Activated CD8-positive, alpha-beta memory T cell treated with anti-CD3 and anti-CD28 coated beads, Interleukin-2, amount 10 ng/mL, durations not matched to agents 7 days and 5 days (primary cell): Measurements from ENCODE around the gene DPM3. TPM values are rescaled to one million over a fixed set of nuclear protein-coding genes. Genes with fewer than 3 reads are reported as not detected.

ENCODE experiments used
- ATAC-seq: fragments of 150-1000 bp; cut with Tn5 transposase; one replicate; pipeline ENCODE4 v1.10.0; 2021; ENCODE audit warnings: moderate library complexity
- CTCF ChIA-PET: fragments of 350-600 bp; sonication (Branson Sonifier 250); formaldehyde crosslinking; loops from one replicate; lab custom pipeline; 2021; ENCODE audit warnings: antibody characterized with exemption; lab: Charles Lee
- DNase-seq: peaks from one replicate; pipeline ENCODE4 v3.0.0-alpha.2; 2020
- H3K27ac Mint-ChIP-seq: one replicate; pipeline ENCODE4 v1.8.0; 2021; ENCODE audit warnings: mild to moderate bottlenecking, mixed read lengths
- H3K27me3 Mint-ChIP-seq: one replicate; pipeline ENCODE4 v1.8.0; 2021; ENCODE audit warnings: mixed read lengths
- H3K36me3 Mint-ChIP-seq: one replicate; pipeline ENCODE4 v1.8.0; 2021; ENCODE audit warnings: mild to moderate bottlenecking, mixed read lengths
- H3K4me1 Mint-ChIP-seq: one replicate; pipeline ENCODE4 v1.8.0; 2021; ENCODE audit warnings: mixed read lengths
- H3K4me3 Mint-ChIP-seq: one replicate; pipeline ENCODE4 v1.8.0; 2021; ENCODE audit warnings: mild to moderate bottlenecking, moderate library complexity, mixed read lengths
- H3K9me3 Mint-ChIP-seq: one replicate; pipeline ENCODE4 v1.8.0; 2022; ENCODE audit warnings: low read depth, mixed read lengths
- total RNA-seq, 2 experiments: library from RNA; stranded (reverse); gene quantifications; one replicate each; pipeline ENCODE4 v1.2.3, GENCODE V29; 2021

The DPM3 gene
- total RNA-seq, 2 experiments from 2014 or later: 54.2 to 57.0 TPM

DNA sequence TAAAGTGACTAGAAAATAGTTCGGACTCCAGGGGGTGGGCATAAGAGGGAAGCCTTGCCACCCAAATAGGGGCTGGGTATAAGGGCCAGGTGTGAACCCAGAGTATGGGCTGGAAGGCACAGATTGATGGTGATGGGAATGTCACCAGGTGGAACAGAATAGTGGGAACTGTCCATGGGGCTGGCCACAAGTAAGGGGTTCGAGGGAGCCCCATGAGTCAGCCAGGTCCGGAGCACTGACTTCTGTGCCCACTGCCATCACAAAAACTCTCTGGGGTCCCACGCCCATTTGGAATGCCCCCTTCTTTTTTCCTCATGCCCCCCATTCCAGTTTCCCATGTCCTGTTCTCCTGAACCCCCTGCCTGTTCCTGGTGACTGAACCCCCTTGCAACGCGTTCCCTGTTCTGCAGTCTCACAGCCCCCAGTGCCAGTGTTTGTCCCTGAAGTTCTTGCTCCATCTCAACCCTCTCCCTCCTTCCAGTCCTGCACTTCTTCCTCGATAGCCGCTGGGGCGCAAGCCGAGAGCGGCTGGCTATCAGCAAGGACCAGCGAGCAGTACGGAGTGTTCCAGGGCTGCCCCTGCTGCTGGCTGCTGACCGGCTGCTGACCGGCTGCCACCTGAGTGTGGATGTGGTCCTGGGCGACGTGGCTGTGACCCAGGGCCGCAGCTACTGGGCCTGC lies 41.2 kb upstream of the DPM3 start:
- Mint-ChIP-seq H3K27me3 (no peaks in the 10 kb centered on the region), H3K4me3 (no peak overlapping the region), H3K36me3 (peaks cover 18% of the 10 kb centered on the region), H3K27ac (no peak overlapping the region), H3K9me3 (no peaks in the 10 kb centered on the region), H3K4me1 (peaks cover 15% of the 10 kb centered on the region)
- DNase-seq: no peak
- no peak for ATAC-seq
- CTCF ChIA-PET: interaction anchor here (1.1 to 2.4 kb wide), 2 partner anchors 12 to 26 kb away, joined by 3 to 13 read pairs; partner anchors contain the start of gene THBS3

DNA sequence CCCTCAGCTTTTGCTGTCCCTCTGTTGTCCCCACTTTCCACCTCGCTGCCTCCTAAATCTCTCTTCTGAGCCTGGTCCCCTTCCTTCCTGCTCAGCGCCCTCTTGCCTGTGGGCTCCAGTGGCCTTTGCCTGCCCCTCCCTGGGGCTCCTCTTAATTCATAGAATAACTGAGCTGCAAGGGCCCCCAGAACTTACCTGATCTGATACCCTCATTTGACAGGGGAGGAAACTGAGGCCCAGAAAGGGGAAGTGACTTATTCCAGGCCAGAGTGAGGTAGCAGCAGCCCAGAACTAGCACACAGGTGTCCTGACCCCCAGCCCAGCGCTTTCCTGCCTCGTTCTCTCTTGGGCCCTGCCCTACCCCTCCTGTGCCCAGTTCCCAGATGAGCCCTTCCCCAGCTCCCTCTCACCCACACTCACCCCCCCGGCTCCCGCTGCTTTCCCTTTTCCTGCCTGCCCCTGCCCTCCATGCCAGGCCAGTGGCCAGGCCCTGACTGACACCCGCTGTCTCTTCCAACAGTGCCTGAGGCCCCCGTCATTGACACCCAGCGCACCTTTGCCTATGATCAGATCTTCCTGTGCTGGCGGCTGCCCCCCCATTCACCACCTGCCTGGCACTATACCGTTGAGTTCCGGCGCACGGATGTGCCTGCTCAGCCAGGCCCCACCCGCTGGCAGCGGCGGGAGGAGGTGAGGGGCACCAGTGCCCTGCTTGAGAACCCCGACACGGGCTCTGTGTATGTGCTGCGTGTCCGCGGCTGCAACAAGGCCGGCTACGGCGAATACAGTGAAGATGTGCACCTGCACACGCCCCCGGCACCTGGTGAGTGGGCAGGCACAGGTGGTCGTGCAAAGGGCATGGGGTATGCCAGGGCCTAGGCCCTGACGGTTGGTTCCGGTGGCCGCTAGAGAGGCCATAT lies 39.0 kb upstream of the DPM3 start:
- peaks cover 30% of the 10 kb centered on the region for H3K4me1 Mint-ChIP-seq

DNA sequence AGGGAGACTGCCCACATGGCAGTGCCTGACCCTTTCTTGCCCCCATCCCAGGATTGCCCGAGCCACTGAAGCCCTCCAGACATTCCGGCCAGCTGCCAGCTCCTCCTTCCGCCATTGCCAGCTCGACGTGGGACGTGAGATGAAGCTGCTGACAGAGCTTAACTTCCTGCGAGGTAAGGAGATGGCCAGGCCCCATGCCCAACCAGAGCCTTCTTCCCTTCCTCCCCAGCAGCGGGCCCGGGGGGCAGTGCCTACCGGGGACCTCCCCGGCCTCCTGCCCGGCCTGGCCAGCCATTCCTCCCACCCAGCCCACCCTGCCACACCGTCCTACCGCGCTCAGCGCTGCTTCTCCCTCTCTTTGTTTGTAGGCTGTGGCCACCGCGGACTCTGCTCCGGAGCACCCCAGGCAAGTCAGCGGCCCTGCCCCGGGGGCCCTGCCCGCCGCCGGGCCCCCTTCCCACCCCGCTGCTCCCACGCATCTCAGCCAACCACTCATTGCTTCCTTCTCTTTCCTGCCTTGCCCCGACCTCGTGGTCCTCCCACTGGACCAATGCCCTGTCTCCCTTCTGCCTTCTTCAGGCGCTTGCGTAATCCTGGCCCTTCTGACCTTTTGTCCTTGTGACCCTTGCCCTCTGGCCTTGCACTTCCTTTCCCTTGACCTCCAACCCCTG lies 38.2 kb upstream of the DPM3 start:
- Mint-ChIP-seq H3K4me3 (no peak overlapping the region), H3K4me1 (peaks cover 33% of the 10 kb centered on the region), H3K27me3 (no peaks in the 10 kb centered on the region), H3K9me3 (no peaks in the 10 kb centered on the region), H3K36me3 (peaks cover 18% of the 10 kb centered on the region), H3K27ac (no peak overlapping the region)
- no peak for DNase-seq
- ATAC-seq: no peak
- CTCF ChIA-PET: interaction anchor here (0.8 to 2.3 kb wide), 5 partner anchors 11 to 71 kb away, joined by 3 to 27 read pairs (median 3); no protein-coding TSS in a partner anchor

More for the DNA sequence above, 39.0 kb upstream of the DPM3 start:
- no peak for ATAC-seq
- CTCF ChIA-PET: interaction anchor here (2.2 to 2.4 kb wide), 2 partner anchors 12 to 14 kb away, joined by 8 to 13 read pairs; no protein-coding TSS in a partner anchor
- Mint-ChIP-seq H3K9me3 (no peaks in the 10 kb centered on the region), H3K36me3 (peaks cover 18% of the 10 kb centered on the region), H3K27ac (no peak overlapping the region), H3K4me3 (no peak overlapping the region), H3K27me3 (no peaks in the 10 kb centered on the region)
- no peak for DNase-seq

DNA sequence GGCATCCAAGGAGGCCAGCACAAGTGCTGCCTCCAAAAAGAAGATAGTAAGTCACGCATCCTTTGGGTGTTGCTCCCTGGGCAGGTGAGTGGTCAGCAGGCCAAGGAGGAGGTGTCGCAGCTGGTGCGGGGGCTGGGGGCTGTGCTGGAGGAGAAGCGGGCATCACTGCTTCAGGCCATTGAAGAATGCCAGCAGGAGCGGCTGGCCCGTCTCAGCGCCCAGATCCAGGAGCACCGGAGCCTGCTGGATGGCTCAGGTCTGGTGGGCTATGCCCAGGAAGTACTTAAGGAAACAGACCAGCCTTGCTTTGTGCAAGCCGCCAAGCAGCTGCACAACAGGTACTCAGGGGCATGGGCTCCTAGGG lies 37.6 kb upstream of the DPM3 start:
- Mint-ChIP-seq H3K27me3 (no peaks in the 10 kb centered on the region), H3K4me3 (no peak overlapping the region), H3K27ac (no peak overlapping the region), H3K4me1 (peaks cover 38% of the 10 kb centered on the region), H3K36me3 (peaks cover 16% of the 10 kb centered on the region), H3K9me3 (no peaks in the 10 kb centered on the region)
- CTCF ChIA-PET: interaction anchor here (0.8 to 2.3 kb wide), 12 partner anchors 9 to 415 kb away, joined by 3 to 27 read pairs (median 3); partner anchors contain the start of gene FDPS
- peak; percentile 38 for DNase-seq
- no peak for ATAC-seq

DNA sequence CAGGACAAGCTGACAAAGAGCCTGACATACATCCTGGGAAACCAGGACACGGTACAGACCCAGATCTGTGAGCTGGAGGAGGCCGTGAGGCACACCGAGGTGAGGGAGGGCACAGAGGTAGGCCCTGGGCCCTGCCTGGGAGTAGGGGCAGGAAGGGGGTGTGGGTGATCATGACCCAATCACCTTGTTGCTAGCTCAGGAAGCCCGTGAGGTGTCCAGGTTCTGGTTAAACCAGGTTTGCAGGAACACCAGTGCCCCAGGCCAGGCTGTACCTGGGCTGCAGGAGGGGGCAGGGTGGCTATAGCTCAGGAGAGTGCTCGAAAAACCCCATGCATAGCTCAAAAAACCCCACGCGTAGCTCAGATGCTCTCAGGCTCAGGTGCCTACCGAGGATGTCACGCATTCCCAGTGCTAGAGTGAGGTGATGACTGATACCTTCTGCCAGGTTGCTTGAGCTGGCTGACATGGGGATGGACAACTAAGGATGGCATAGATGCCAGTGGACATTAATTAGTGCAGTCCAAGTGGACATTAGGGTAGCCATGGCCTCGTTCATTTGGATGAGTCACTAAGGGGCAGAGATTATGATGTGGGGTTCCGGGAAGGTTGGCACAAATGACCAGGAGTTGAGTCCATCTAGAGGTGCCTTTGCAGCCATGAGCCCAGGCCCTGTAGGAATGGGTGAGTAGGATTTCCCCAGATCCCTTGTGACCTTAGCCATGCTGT lies 37.0 kb upstream of the DPM3 start:
- no peak for ATAC-seq
- Mint-ChIP-seq H3K9me3 (no peaks in the 10 kb centered on the region), H3K4me3 (no peak overlapping the region), H3K27ac (peak overlapping the region; percentile 41), H3K36me3 (peaks cover 16% of the 10 kb centered on the region), H3K27me3 (no peaks in the 10 kb centered on the region), H3K4me1 (peaks cover 40% of the 10 kb centered on the region)
- peak; percentile 40 for DNase-seq
- CTCF ChIA-PET: interaction anchor here (0.7 to 2.3 kb wide), 16 partner anchors 8 to 415 kb away, joined by 3 to 27 read pairs (median 3); partner anchors contain the start of gene FDPS

DNA sequence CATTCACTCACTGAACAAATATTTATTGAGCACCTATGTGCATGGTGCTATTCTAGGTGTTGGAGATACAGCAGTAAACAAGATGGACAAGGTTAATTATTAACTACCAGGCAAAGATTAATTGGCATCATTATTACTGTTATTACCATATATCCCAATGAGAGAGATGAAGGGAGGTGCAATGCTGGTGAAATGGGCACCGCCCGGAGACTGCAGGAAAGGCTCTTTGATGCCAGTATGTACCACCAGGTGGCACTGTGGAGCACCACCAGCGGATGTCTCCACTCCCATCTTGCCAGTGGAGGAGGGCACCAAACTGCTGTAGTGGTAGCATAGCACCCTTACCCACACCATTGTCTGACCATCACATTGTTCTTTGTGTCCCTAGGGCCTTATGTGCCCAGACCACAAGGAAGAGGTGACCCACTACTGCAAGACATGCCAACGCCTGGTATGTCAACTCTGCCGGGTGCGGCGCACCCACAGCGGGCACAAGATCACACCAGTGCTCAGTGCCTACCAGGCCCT lies 36.3 kb upstream of the DPM3 start:
- ATAC-seq (peak; percentile 27), DNase-seq (peak; percentile 89)
- Mint-ChIP-seq H3K27me3 (no peaks in the 10 kb centered on the region), H3K36me3 (peaks cover 16% of the 10 kb centered on the region), H3K4me1 (peaks cover 47% of the 10 kb centered on the region), H3K4me3 (peak overlapping the region; percentile 16), H3K27ac (peak overlapping the region; percentile 72), H3K9me3 (no peaks in the 10 kb centered on the region)
- CTCF ChIA-PET: interaction anchor here (0.7 to 13.0 kb wide), 19 partner anchors 8 to 416 kb away, joined by 3 to 295 read pairs (median 4); partner anchors contain the start of genes FDPS, MTX1 and THBS3

DNA sequence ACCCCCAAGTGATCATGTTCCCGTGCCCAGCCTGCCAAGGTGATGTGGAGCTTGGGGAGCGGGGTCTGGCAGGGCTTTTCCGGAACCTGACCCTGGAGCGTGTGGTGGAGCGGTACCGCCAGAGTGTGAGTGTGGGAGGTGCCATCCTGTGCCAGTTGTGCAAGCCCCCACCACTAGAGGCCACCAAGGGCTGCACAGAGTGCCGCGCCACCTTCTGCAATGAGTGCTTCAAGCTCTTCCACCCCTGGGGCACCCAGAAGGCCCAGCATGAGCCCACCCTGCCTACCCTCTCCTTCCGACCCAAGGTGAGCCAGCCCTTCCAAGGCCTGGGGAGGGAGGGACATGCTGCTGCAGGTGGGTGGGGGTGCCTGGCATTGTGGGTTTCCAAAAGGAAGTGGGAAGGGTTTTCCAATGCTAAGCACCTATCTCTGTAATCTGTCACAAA lies 35.6 kb upstream of the DPM3 start:
- H3K27ac Mint-ChIP-seq: peak overlapping the region; percentile 72
- H3K4me1 Mint-ChIP-seq: peaks cover 47% of the 10 kb centered on the region
- H3K27me3 Mint-ChIP-seq: no peaks in the 10 kb centered on the region
- no peak for ATAC-seq
- H3K9me3 Mint-ChIP-seq: no peaks in the 10 kb centered on the region
- peak; percentile 56 for DNase-seq
- no peak overlapping the region for H3K4me3 Mint-ChIP-seq
- H3K36me3 Mint-ChIP-seq: peaks cover 13% of the 10 kb centered on the region
- CTCF ChIA-PET: interaction anchor here (0.7 to 13.0 kb wide), 10 partner anchors 9 to 90 kb away, joined by 3 to 295 read pairs (median 15); partner anchors contain the start of genes MTX1 and THBS3

DNA sequence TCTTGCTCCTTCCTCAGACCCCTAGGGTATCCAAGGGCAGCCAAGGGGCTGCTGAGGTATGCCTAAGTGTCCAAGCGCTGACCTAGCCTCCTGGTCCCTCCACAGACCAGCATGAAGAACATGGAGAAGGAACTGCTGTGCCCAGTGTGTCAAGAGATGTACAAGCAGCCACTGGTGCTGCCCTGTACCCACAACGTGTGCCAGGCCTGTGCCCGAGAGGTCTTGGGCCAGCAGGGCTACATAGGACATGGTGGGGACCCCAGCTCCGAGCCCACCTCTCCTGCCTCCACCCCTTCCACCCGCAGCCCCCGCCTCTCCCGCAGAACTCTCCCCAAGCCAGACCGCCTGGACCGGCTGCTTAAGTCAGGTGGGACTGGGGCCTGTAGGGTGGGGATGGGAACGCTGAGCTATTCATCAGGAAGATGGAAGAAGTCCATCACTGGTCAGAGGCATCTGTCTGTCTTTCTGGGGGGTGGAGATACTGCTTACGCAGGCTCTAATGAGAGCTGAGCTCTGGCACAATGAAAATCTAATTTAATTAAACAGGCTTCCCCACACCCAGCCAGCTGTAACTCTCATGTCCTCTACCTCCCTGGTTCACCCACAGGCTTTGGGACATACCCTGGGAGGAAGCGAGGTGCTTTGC lies 35.1 kb upstream of the DPM3 start:
- ATAC-seq: no peak
- CTCF ChIA-PET: interaction anchor here (0.7 to 13.0 kb wide), 13 partner anchors 9 to 114 kb away, joined by 3 to 295 read pairs (median 8); partner anchors contain the start of genes DPM3, MTX1 and THBS3
- H3K27ac Mint-ChIP-seq: peak overlapping the region; percentile 66
- H3K4me3 Mint-ChIP-seq: peak overlapping the region; percentile 82
- peaks cover 13% of the 10 kb centered on the region for H3K36me3 Mint-ChIP-seq
- no peaks in the 10 kb centered on the region for H3K27me3 Mint-ChIP-seq
- H3K9me3 Mint-ChIP-seq: no peaks in the 10 kb centered on the region
- H3K4me1 Mint-ChIP-seq: peaks cover 48% of the 10 kb centered on the region
- DNase-seq: peak; percentile 41

DNA sequence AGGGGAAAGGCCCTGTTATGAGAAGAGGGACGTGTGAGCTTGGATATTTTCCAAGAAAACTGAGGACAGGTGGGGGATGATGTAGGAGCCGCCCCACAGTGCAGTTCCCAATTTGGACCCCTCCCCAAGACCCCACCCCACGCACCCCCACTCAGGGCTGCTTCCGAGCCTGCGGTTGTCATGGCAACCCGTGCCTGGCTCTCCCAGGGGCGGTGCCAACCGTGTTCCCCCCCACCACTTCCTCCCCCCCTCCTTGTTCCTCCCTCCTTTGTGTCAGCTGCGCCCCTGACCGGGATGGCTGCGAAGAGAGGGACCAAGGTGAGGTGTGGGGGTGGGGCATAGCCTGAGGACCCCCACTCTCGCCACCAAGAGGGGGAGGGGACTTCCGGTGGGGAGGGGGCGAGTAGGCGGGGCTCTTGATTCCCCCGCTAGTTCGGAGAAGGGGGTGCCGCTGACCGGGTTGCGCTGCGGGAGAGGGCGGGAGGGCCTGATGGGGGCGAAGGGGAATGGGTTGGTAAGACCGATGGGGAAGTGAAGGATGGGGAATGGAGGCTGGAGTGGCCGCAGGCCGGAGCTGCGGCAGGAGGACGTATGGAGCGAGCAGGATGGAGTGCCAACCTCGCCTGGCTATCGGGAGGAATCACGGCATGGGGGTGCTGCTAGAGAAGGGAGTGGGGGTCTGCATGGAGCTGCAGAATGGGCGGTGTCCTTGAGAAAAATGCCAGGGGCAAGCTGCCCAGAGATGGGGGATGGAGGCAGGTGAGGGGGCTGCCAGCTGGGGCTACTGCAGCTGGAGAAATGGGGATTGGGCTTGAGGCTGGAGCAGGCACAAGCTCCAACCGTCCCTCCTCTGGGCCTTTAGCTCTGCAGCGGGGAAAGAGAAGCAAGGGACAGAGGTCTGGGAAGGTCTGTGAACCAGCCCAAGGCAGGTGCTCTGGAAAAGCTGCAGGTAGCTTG lies 34.3 kb upstream of the DPM3 start:
- H3K27me3 Mint-ChIP-seq: no peaks in the 10 kb centered on the region
- H3K4me1 Mint-ChIP-seq: peaks cover 50% of the 10 kb centered on the region
- CTCF ChIA-PET: interaction anchor here (0.9 to 13.0 kb wide), 12 partner anchors 10 to 113 kb away, joined by 3 to 295 read pairs (median 10); partner anchors contain the start of genes DPM3, MTX1 and THBS3
- H3K36me3 Mint-ChIP-seq: peaks cover 14% of the 10 kb centered on the region
- ATAC-seq (no peak), DNase-seq (peak; percentile 80)
- peak overlapping the region; percentile 90 for H3K27ac Mint-ChIP-seq
- no peaks in the 10 kb centered on the region for H3K9me3 Mint-ChIP-seq
- peak overlapping the region; percentile 82 for H3K4me3 Mint-ChIP-seq

DNA sequence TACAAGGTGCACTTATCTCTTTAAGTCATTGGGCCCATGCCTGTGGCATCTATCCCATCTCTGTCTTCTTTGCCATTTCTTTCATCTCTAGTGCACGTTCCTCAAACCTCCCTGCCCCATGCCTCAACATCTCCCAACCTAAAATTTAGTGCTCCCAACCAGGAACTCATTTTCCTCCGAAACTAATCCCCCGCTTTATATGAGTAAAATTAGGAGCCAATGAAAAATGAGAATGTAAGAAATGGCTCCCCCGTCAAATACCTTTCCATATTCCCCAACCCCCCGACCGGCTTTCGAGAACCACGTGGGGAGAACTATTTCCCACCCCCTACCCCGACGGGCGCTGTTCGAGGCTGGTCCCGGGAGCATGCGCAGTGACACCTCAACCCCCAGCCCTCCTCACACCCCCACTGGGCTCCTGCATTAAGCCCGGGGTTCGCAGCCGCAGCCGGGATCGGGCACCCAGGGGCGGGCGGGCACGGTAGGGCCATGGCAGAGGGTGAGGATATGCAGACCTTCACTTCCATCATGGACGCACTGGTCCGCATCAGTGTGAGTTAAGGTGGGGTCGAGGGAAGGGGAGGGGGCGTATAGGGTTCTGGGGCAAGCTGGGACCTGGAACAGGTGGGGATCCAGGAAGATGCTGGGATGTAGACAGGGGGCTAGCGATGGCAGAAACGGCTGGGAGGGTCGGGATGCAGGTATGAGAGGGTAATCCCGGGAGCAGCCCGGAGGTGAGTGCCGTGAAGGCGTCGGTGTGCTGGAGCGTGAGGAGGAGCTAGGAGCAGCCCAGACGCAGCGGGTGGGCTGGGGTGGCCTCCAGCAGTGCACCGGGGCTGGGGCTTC lies 33.4 kb upstream of the DPM3 start, which contains the start of gene TRIM46:
TRIM46 (plus strand) TSS at position 372 of the 846 bp plus-strand sequence; CDS start at position 490, 118 bp downstream.
- H3K4me1 Mint-ChIP-seq: peaks cover 50% of the 10 kb centered on the region
- no peaks in the 10 kb centered on the region for H3K9me3 Mint-ChIP-seq
- H3K4me3 Mint-ChIP-seq: peak within 1 kb of the TSS; percentile 82
- peak within 1 kb of the TSS; percentile 90 for H3K27ac Mint-ChIP-seq
- peaks cover 13% of the 10 kb centered on the region for H3K36me3 Mint-ChIP-seq
- CTCF ChIA-PET: interaction anchor here (0.7 to 13.0 kb wide), 40 partner anchors 9 to 218 kb away, joined by 3 to 295 read pairs (median 6); partner anchors contain the start of genes ADAM15, DPM3, EFNA4 and MTX1
- no peaks in the 10 kb centered on the region for H3K27me3 Mint-ChIP-seq
- DNase-seq: peak; percentile 85
- ATAC-seq: peak; percentile 50
